Mucosa of descending colon (tissue), 3 donors: Measurements from ENCODE around the gene PGS1. TPM values are rescaled to one million over a fixed set of nuclear protein-coding genes. Genes with fewer than 3 reads are reported as not detected.
A peak's percentile ranks its signal among the peaks of the same experiment; 100 is the strongest.

ENCODE experiments used
- ATAC-seq: fragments of 200-7000 bp; cut with Tn5 transposase; one replicate; pipeline ENCODE4 v1.9.1; 2020; ENCODE audit warnings: mild to moderate bottlenecking, moderate library complexity
- DNase-seq, 3 donors: peaks; one replicate each; pipeline ENCODE4 v3.0.0-alpha.2; 2020
- H3K36me3 ChIP-seq: fragments of 200-600 bp; one replicate; pipeline ENCODE4 v1.8.0; 2021; ENCODE audit warnings: low read depth, mild to moderate bottlenecking
- H3K4me1 ChIP-seq: fragments of 200-600 bp; one replicate; pipeline ENCODE4 v1.8.0; 2021; ENCODE audit warnings: low read depth, mild to moderate bottlenecking
- H3K4me3 ChIP-seq: fragments of 200-600 bp; one replicate; pipeline ENCODE4 v1.8.0; 2021; ENCODE audit warnings: mild to moderate bottlenecking
- H3K9me3 ChIP-seq: fragments of 200-600 bp; one replicate; pipeline ENCODE4 v1.8.0; 2021; ENCODE audit warnings: mild to moderate bottlenecking
- intact Hi-C, 2 donors: fragments of 100-400 bp; cut with DNase I in 1 of 2; cut with micrococcal nuclease in 1 of 2; formaldehyde crosslinking; loops; one replicate each; pipeline versions ENCODE4 v1.11.0 to v1.11.1; 2022; cut with DNase I, micrococcal nuclease
- total RNA-seq, 3 donors: library from RNA; stranded (reverse); fragmentation: NEBNext Ultra II Directional in 2 of 3; extraction: Animal tissue kit (Norgen Biotek cat#: 25700) in 2 of 3; gene quantifications; one replicate each; pipeline versions ENCODE4 v1.2.1 to v1.2.4, GENCODE V29; 2021 to 2023
- TF ChIP-seq, protein P1 (sequence below): fragments of 200-600 bp; IDR thresholded peaks from one replicate; pipeline ENCODE4 v1.8.0; 2022; ENCODE audit warnings: antibody characterized with exemption, mild to moderate bottlenecking
- donor health status: DM: no; HTN: no; CAD: no; lungs with moderate emphysema.
- donor health status: DM: no; HTN: no; CAD: no.
- donor health status: DM: no; HTN: yes; CAD: no.

The PGS1 gene
- total RNA-seq, 3 donors from 2014 or later = 36.2 to 54.3 (median 48.8) TPM

DNA sequence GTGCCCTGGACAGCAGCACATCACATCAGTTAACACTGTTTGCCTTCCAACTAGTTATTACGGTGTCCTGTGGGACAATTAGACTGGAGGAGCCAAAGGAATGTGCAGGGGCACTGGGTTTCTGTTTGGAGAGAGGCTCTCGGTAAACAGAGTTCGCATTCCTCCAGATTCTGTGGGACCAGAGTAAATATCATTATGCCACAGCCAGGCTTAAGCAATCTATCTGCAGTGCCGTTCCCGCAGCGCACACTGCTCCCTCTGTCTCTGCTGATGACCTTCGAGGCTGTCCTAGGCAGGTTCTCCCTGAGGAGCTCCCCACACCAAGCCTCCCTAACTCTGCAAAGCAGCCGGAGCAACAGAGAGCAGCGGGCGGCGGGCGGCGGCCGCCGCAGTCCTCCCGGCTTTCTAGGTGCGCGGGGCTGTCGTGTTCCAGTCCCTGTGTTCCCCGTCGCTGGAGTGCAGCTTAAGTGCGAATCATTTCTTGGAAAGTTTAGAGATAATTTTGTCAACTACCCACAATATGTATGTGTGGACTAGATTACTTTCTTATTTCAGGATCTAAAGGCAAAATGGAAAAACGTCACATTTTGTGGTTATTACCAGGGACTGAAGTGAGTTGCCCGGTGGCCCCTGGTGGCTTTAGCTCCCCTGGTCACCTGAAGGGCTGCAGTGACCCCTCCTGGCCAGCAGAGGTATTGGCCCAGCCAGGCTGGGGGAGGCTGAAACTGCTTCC is 43.3 kb downstream of the PGS1 start:
- no peaks in the 10 kb centered on the region for H3K9me3 ChIP-seq
- ATAC-seq = peak; percentile 91
- DNase-seq = peak; percentile 83 to 87 (median 84)
- no peaks in the 10 kb centered on the region for H3K36me3 ChIP-seq
- H3K4me3 ChIP-seq = no peak overlapping the region
- peaks cover 8% of the 10 kb centered on the region for H3K4me1 ChIP-seq
- intact Hi-C loops = loop anchor here in 1 of 2 donors (10.0 kb wide), 1 partner anchor 167 kb away; no protein-coding TSS in a partner anchor
- TF ChIP-seq, protein P1, sequence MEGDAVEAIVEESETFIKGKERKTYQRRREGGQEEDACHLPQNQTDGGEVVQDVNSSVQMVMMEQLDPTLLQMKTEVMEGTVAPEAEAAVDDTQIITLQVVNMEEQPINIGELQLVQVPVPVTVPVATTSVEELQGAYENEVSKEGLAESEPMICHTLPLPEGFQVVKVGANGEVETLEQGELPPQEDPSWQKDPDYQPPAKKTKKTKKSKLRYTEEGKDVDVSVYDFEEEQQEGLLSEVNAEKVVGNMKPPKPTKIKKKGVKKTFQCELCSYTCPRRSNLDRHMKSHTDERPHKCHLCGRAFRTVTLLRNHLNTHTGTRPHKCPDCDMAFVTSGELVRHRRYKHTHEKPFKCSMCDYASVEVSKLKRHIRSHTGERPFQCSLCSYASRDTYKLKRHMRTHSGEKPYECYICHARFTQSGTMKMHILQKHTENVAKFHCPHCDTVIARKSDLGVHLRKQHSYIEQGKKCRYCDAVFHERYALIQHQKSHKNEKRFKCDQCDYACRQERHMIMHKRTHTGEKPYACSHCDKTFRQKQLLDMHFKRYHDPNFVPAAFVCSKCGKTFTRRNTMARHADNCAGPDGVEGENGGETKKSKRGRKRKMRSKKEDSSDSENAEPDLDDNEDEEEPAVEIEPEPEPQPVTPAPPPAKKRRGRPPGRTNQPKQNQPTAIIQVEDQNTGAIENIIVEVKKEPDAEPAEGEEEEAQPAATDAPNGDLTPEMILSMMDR = peak; percentile 95

DNA sequence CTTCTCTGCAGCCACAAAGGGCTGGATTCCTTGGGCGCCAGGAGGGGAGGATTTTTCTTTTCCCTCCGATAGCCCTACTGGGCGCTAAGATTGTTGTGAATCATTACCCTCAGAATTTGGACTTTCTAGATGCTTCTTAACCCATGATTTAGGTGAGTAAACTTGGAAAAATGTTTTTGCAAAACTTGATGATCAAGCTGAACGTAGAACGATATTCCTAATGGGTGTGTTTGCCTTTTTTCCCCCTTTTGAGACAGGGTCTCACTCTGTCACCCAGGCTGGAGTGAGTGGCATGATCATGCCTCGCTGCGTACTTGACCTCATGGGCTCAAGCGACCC is 43.8 kb downstream of the PGS1 start:
- no peaks in the 10 kb centered on the region for H3K36me3 ChIP-seq
- TF ChIP-seq, protein P1 = no peak
- peaks cover 3% of the 10 kb centered on the region for H3K4me1 ChIP-seq
- ATAC-seq (no peak), DNase-seq (no peak)
- no peaks in the 10 kb centered on the region for H3K9me3 ChIP-seq
- H3K4me3 ChIP-seq = no peak overlapping the region
- intact Hi-C loops = loop anchor here in 1 of 2 donors (10.0 kb wide), 1 partner anchor 167 kb away; no protein-coding TSS in a partner anchor

DNA sequence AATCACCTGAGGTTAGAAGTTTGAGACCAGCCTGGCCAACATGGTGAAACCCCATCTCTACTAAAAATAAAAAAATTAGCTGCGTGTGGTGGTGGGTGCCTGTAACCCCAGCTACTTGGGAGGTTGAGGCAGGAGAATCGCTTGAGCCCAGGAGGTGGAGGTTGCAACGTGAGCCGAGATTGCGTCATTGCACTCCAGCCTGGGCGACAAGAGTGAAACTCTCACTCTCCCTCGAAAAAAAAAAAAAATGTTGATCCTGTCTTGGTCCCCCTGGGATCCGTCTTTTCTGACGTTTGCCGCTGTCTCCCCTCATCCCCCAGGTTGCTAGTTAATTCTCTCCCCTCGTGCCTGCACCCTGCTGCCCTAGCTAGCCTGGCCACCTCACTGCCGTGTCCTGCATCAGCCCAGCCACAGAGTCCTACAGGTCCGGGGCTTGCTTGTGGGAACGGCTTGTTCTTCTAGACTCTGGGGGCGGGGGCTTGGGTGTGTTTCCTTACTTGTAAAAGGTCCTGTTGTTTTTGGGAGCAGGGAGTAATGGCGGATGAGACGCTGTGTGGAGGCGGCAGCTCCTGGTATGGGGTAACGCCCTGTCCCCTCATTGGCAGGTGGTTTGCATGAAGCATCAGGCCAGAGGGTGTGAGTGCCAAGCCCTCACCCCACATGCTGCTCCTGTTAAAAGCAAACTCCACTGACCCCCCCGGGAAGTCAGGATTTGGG is 44.6 kb downstream of the PGS1 start:
- TF ChIP-seq, protein P1 = no peak
- no peak for ATAC-seq
- Histone ChIP-seq H3K4me3 (no peak overlapping the region), H3K4me1 (no peaks in the 10 kb centered on the region), H3K9me3 (no peaks in the 10 kb centered on the region), H3K36me3 (no peaks in the 10 kb centered on the region)
- intact Hi-C loops = loop anchor here in 1 of 2 donors (10.0 kb wide), 1 partner anchor 168 kb away; no protein-coding TSS in a partner anchor
- no peak for DNase-seq

DNA sequence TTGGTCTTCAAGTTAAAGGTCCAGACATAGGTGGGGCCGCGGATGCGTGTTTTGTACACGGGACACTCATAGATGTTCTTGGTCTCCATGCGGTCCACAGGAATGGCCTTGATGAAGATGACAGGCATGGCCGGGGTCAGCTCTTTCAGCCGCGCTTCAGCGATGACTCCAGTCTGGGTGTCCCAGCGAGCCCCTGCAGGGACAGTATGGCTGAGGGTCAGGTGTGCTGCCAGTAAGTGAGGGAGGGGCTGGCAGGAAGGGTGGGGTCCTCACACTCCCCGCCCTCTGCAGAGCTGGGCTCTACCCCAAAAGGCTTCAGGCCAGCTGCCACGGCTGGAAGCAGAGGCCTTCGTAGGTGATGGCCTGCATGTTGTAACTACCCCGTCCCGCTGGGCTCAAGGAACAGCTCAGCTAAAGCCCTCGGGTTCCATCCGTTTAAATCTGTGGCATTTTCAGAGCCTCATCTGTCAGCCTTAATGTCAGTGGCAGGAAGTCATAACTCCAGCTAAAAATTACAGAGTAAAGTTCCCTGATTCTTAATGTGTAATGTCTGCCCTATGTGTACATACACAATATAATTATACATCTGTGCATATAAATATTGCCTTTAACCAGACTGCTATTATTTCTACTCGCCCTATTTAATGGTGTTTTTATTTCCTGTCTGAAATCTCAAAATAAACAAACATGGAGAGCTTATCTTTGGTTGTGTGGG is 45.7 kb downstream of the PGS1 start:
- Histone ChIP-seq H3K36me3 (no peaks in the 10 kb centered on the region), H3K4me1 (no peaks in the 10 kb centered on the region), H3K4me3 (no peak overlapping the region), H3K9me3 (no peaks in the 10 kb centered on the region)
- TF ChIP-seq, protein P1 = no peak
- no peak for DNase-seq
- intact Hi-C loops = loop anchor here in 1 of 2 donors (10.0 kb wide), 1 partner anchor 169 kb away; no protein-coding TSS in a partner anchor
- ATAC-seq = no peak

DNA sequence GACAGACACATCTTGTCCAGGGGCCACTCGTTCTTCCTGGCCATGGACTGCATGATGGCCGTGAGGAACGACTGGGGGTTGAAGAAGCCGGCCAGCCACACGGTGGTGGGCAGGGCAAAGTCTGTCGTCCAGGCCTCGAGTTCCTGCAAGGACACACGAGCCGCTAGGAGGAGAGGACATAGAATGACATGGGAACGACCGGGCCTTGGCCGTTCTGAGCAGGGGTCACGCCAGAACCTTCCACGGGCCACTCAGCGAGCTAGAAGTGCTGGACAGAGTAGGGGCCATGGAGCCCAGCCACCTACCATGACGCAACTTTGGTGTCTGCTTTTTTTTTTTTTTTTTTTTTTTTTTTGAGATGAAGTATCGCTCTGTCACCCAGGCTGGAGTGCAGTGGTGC is 47.0 kb downstream of the PGS1 start:
- Histone ChIP-seq H3K4me1 (no peaks in the 10 kb centered on the region), H3K36me3 (no peaks in the 10 kb centered on the region), H3K4me3 (no peak overlapping the region), H3K9me3 (no peaks in the 10 kb centered on the region)
- intact Hi-C loops = loop anchor here in 1 of 2 donors (10.0 kb wide), 1 partner anchor 171 kb away; no protein-coding TSS in a partner anchor
- ATAC-seq = no peak
- TF ChIP-seq, protein P1 = no peak
- DNase-seq = no peak
